ENCODE results near the gene CDCP2.

Gene CDCP2

DNA sequence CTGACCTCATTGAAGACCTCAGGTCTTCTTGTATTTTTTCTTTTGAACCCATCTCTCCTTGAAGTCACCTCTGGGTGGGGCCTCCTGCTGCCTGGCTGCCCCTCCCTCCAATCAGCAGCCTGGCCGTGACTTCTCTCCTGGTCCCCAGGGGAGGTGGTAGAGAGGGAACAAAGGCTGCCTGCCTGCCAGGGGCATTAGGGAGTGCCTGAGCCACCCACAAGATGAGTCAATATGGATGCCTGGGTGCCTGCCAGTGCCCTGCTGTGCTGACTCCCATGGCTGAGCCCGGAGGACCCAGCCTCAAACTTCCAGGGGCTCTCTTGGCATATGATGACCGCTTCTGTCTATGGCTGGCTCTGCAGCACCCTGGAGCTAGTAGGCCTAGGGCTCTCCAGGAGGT lies 5.3 kb upstream of the CDCP2 start:
- no peak overlapping the region for H2AFZ ChIP-seq (ENCODE audit: low read depth, low read length)
- no peak overlapping the region for H3K9ac ChIP-seq (ENCODE audit: low read depth, low read length)
- H3K36me3 ChIP-seq (ENCODE audit: insufficient read depth, low read length): no peaks in the 10 kb centered on the region
- H3K4me1 ChIP-seq (ENCODE audit: insufficient read depth, low read length): no peaks in the 10 kb centered on the region
- H3K79me2 ChIP-seq (ENCODE audit: insufficient read depth, low read length): no peaks in the 10 kb centered on the region
- no peak overlapping the region for H3K4me2 ChIP-seq (ENCODE audit: insufficient read depth, low read length)
- DNase-seq (no peak), ATAC-seq (ENCODE audit: insufficient read depth, low read depth) (no peak)
- H3K9me3 ChIP-seq (ENCODE audit: insufficient read depth, low read length, severe bottlenecking): no peaks in the 10 kb centered on the region
- H3K4me3 ChIP-seq (ENCODE audit: low read depth in 1 of 2, low read length in 2 of 2): no peak overlapping the region
- H3K27ac ChIP-seq (ENCODE audit: low read length): no peak overlapping the region
- TF ChIP-seq EZH2 (IDR thresholded peaks at IDR 0.05; ENCODE audit: borderline replicate concordance, low read depth, low read length, severe bottlenecking): no peak
- TF ChIP-seq, protein P1, sequence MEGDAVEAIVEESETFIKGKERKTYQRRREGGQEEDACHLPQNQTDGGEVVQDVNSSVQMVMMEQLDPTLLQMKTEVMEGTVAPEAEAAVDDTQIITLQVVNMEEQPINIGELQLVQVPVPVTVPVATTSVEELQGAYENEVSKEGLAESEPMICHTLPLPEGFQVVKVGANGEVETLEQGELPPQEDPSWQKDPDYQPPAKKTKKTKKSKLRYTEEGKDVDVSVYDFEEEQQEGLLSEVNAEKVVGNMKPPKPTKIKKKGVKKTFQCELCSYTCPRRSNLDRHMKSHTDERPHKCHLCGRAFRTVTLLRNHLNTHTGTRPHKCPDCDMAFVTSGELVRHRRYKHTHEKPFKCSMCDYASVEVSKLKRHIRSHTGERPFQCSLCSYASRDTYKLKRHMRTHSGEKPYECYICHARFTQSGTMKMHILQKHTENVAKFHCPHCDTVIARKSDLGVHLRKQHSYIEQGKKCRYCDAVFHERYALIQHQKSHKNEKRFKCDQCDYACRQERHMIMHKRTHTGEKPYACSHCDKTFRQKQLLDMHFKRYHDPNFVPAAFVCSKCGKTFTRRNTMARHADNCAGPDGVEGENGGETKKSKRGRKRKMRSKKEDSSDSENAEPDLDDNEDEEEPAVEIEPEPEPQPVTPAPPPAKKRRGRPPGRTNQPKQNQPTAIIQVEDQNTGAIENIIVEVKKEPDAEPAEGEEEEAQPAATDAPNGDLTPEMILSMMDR (IDR thresholded peaks at IDR 0.05; ENCODE audit: borderline replicate concordance, extremely low read depth, low read length, poor library complexity, severe bottlenecking): no peak
- no peaks in the 10 kb centered on the region for H3K27me3 ChIP-seq (ENCODE audit: insufficient read depth, low read length, poor library complexity)
- no peaks in the 10 kb centered on the region for H4K20me1 ChIP-seq (ENCODE audit: insufficient read depth, low read length)

DNA sequence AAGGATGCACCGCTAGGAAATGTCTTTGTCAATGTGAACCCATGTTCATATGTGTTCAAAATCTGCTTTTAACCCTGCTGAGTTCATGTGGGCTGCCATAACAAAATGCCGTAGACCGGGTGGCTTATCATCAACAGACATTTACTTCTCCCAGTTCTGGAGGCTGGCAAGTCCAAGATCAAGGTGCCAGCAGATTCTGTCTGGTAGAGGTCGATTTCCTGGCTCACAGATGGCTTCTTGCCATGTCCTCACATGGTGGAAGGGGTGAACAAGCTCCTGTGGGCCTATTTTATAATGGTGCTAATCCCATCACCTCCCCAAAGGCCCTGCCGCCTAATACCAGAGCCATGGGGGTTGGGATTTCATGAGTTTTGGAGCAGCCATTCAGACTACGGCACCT lies 4.6 kb upstream of the CDCP2 start:
- no peak overlapping the region for H3K27ac ChIP-seq (ENCODE audit: low read length)
- H3K27me3 ChIP-seq (ENCODE audit: insufficient read depth, low read length, poor library complexity): no peaks in the 10 kb centered on the region
- no peak overlapping the region for H2AFZ ChIP-seq (ENCODE audit: low read depth, low read length)
- DNase-seq: no peak
- H3K4me1 ChIP-seq (ENCODE audit: insufficient read depth, low read length): no peaks in the 10 kb centered on the region
- no peak overlapping the region for H3K4me3 ChIP-seq (ENCODE audit: low read depth in 1 of 2, low read length in 2 of 2)
- no peaks in the 10 kb centered on the region for H4K20me1 ChIP-seq (ENCODE audit: insufficient read depth, low read length)
- no peak overlapping the region for H3K9ac ChIP-seq (ENCODE audit: low read depth, low read length)
- no peak for ATAC-seq (ENCODE audit: insufficient read depth, low read depth)
- no peak overlapping the region for H3K4me2 ChIP-seq (ENCODE audit: insufficient read depth, low read length)
- no peaks in the 10 kb centered on the region for H3K9me3 ChIP-seq (ENCODE audit: insufficient read depth, low read length, severe bottlenecking)
- H3K79me2 ChIP-seq (ENCODE audit: insufficient read depth, low read length): no peaks in the 10 kb centered on the region
- no peaks in the 10 kb centered on the region for H3K36me3 ChIP-seq (ENCODE audit: insufficient read depth, low read length)
- TF ChIP-seq EZH2 (IDR thresholded peaks at IDR 0.05; ENCODE audit: borderline replicate concordance, low read depth, low read length, severe bottlenecking): no peak
- TF ChIP-seq, protein P1 (IDR thresholded peaks at IDR 0.05; ENCODE audit: borderline replicate concordance, extremely low read depth, low read length, poor library complexity, severe bottlenecking): no peak

DNA sequence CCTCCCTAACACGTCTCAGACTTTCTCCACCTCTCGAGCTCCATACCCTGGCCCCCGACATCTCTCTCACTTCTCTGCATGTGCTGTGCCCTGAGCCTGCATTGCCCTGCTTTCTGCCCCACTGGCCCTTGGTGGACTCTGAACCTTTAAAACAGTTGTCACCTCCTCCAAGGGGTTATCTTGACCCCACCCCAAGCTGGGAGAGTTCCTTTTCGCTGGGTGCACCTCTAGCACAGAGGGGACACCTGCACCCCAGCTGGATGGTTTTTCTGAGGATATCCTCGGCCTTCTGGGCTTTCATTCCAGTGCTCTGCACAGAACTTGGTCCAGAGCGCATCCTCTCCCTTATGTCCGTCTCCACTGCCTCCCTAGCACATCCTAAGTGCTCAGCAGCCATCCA lies 4.2 kb upstream of the CDCP2 start:
- H4K20me1 ChIP-seq (ENCODE audit: insufficient read depth, low read length): no peaks in the 10 kb centered on the region
- H3K27me3 ChIP-seq (ENCODE audit: insufficient read depth, low read length, poor library complexity): no peaks in the 10 kb centered on the region
- no peak overlapping the region for H2AFZ ChIP-seq (ENCODE audit: low read depth, low read length)
- H3K79me2 ChIP-seq (ENCODE audit: insufficient read depth, low read length): no peaks in the 10 kb centered on the region
- ATAC-seq (ENCODE audit: insufficient read depth, low read depth) (no peak), DNase-seq (no peak)
- no peaks in the 10 kb centered on the region for H3K9me3 ChIP-seq (ENCODE audit: insufficient read depth, low read length, severe bottlenecking)
- TF ChIP-seq, protein P1 (IDR thresholded peaks at IDR 0.05; ENCODE audit: borderline replicate concordance, extremely low read depth, low read length, poor library complexity, severe bottlenecking): no peak
- TF ChIP-seq EZH2 (IDR thresholded peaks at IDR 0.05; ENCODE audit: borderline replicate concordance, low read depth, low read length, severe bottlenecking): no peak
- no peak overlapping the region for H3K27ac ChIP-seq (ENCODE audit: low read length)
- no peaks in the 10 kb centered on the region for H3K4me1 ChIP-seq (ENCODE audit: insufficient read depth, low read length)
- H3K4me3 ChIP-seq (ENCODE audit: low read depth in 1 of 2, low read length in 2 of 2): no peak overlapping the region
- no peak overlapping the region for H3K4me2 ChIP-seq (ENCODE audit: insufficient read depth, low read length)
- no peaks in the 10 kb centered on the region for H3K36me3 ChIP-seq (ENCODE audit: insufficient read depth, low read length)
- no peak overlapping the region for H3K9ac ChIP-seq (ENCODE audit: low read depth, low read length)

DNA sequence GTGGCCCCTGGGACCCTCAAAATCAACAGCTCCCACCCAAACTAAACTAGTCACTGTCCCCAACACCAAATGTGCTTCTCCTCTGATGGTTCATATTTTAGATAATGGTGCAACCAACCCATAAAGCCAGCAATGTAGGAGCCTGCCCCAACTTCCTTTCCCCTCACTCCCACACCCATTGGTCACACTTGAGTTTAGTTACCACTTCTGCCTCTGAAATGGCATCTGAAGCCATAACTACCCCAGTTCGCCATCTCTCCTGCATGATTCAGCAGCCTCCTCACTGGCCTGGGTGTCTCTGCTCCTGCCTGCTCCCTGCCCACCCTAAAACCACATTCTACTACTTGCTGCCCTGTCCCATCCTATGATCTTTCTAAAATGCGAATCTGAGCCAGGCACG lies 3.4 kb upstream of the CDCP2 start:
- no peaks in the 10 kb centered on the region for H3K79me2 ChIP-seq (ENCODE audit: insufficient read depth, low read length)
- ATAC-seq (ENCODE audit: insufficient read depth, low read depth) (no peak), DNase-seq (no peak)
- H4K20me1 ChIP-seq (ENCODE audit: insufficient read depth, low read length): no peaks in the 10 kb centered on the region
- H2AFZ ChIP-seq (ENCODE audit: low read depth, low read length): no peak overlapping the region
- H3K4me3 ChIP-seq (ENCODE audit: low read depth in 1 of 2, low read length in 2 of 2): no peak overlapping the region
- no peak overlapping the region for H3K4me2 ChIP-seq (ENCODE audit: insufficient read depth, low read length)
- no peak overlapping the region for H3K9ac ChIP-seq (ENCODE audit: low read depth, low read length)
- TF ChIP-seq, protein P1 (IDR thresholded peaks at IDR 0.05; ENCODE audit: borderline replicate concordance, extremely low read depth, low read length, poor library complexity, severe bottlenecking): no peak
- no peak for TF ChIP-seq EZH2 (IDR thresholded peaks at IDR 0.05; ENCODE audit: borderline replicate concordance, low read depth, low read length, severe bottlenecking)
- H3K4me1 ChIP-seq (ENCODE audit: insufficient read depth, low read length): no peaks in the 10 kb centered on the region
- no peaks in the 10 kb centered on the region for H3K9me3 ChIP-seq (ENCODE audit: insufficient read depth, low read length, severe bottlenecking)
- no peaks in the 10 kb centered on the region for H3K27me3 ChIP-seq (ENCODE audit: insufficient read depth, low read length, poor library complexity)
- H3K27ac ChIP-seq (ENCODE audit: low read length): no peak overlapping the region
- no peaks in the 10 kb centered on the region for H3K36me3 ChIP-seq (ENCODE audit: insufficient read depth, low read length)
